NCI-H1105 (cell line): ENCODE data around the gene RIPOR1.
"Not testable (repeated sequence)": the region's sequence is repeated elsewhere in the genome, so short reads cannot be mapped to it uniquely, and the experiment has no call there.

Experiments used
- DNase-seq: peaks from one replicate; lab custom pipeline; 2025; lab: John Stamatoyannopoulos, UW

RIPOR1 gene

GRCh38 chr16:67528222-67528869 is at the start of gene RIPOR1:
Gene RIPOR1 (plus strand): TSS chr16:67528829. CDS start chr16:67538447, 9,618 bp downstream.
- DNase-seq, result no peak

- peak; percentile 89 for DNase-seq
Measured at GRCh38 chr16:67480833-67481560, 47.6 kb upstream of the RIPOR1 start, which contains the start of gene ATP6V0D1. Gene ATP6V0D1 (minus strand): TSS chr16:67481157. CDS start chr16:67481086, 71 bp downstream.

GRCh38 chr16:67481561-67482232 is 46.9 kb upstream of the RIPOR1 start:
- no peak for DNase-seq

GRCh38 chr16:67482233-67482924 is 46.2 kb upstream of the RIPOR1 start:
- DNase-seq, result no peak

- no peak for DNase-seq
Measured at GRCh38 chr16:67483150-67483549, 45.5 kb upstream of the RIPOR1 start, which contains the start of gene AGRP. Gene AGRP (minus strand): TSS chr16:67483547. CDS start chr16:67483398, 149 bp downstream.

GRCh38 chr16:67483731-67484525 is 44.7 kb upstream of the RIPOR1 start:
- DNase-seq, result no peak

- no peak for DNase-seq
Measured at GRCh38 chr16:67486805-67487204, 41.8 kb upstream of the RIPOR1 start.

GRCh38 chr16:67487561-67487960 is 41.1 kb upstream of the RIPOR1 start:
- not testable (repeated sequence) for DNase-seq

- DNase-seq, result no peak
Measured at GRCh38 chr16:67489401-67490083, 39.1 kb upstream of the RIPOR1 start.

- DNase-seq, result no peak
Measured at GRCh38 chr16:67490335-67491096, 38.1 kb upstream of the RIPOR1 start.

GRCh38 chr16:67499106-67499505 is 29.5 kb upstream of the RIPOR1 start:
- DNase-seq, result no peak

GRCh38 chr16:67504031-67505021 is 24.3 kb upstream of the RIPOR1 start:
- no peak for DNase-seq

GRCh38 chr16:67506468-67506867 is 22.2 kb upstream of the RIPOR1 start:
- DNase-seq, result no peak

- DNase-seq, result no peak
Measured at GRCh38 chr16:67509016-67509415, 19.6 kb upstream of the RIPOR1 start.

- DNase-seq, result not testable (repeated sequence)
Measured at GRCh38 chr16:67513892-67514291, 14.7 kb upstream of the RIPOR1 start.

GRCh38 chr16:67514382-67514828 is 14.2 kb upstream of the RIPOR1 start:
- no peak for DNase-seq

GRCh38 chr16:67516296-67517154 is 12.1 kb upstream of the RIPOR1 start:
- no peak for DNase-seq

- no peak for DNase-seq
Measured at GRCh38 chr16:67517155-67517445, 11.5 kb upstream of the RIPOR1 start.
